Ureter (tissue), 1 donor: ENCODE data around the gene LRRC58. TPM values are rescaled to one million over a fixed set of nuclear protein-coding genes. Genes with fewer than 3 reads are reported as not detected.
"Not testable (repeated sequence)": the region's sequence is repeated elsewhere in the genome, so short reads cannot be mapped to it uniquely, and the experiment has no call there.

ENCODE experiments used
- DNase-seq: peaks from one replicate; pipeline ENCODE4 v3.0.0-alpha.2; 2020; ENCODE audit warnings: low spot score
- total RNA-seq: library from RNA; stranded (reverse); gene quantifications from one replicate; pipeline ENCODE4 v1.2.4, GENCODE V29; 2023
- donor health status: DM: yes; HTN: yes; CAD: no.

The LRRC58 gene
- total RNA-seq, 1 donor from 2014 or later, result 22.3 TPM

DNA sequence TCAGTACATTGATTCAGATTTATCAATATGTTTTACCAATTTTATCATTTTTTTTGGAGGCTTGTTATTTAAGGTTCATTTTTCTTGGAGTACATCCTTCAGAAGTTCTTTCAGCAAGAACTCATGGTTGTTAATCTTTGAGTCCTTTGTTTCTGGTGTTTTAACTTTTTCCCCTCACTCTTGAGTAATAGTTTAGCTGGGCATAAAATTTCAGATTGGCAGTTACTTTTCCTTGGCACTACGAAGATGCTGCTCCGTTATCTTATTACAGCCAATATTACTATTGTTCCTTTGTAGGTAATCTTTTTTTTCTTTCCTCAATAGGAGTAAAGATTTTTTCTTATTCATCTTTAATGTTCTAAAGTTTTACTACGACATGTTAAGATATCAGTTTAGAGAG, 9.8 kb downstream of the LRRC58 start:
- DNase-seq, result no peak

DNA sequence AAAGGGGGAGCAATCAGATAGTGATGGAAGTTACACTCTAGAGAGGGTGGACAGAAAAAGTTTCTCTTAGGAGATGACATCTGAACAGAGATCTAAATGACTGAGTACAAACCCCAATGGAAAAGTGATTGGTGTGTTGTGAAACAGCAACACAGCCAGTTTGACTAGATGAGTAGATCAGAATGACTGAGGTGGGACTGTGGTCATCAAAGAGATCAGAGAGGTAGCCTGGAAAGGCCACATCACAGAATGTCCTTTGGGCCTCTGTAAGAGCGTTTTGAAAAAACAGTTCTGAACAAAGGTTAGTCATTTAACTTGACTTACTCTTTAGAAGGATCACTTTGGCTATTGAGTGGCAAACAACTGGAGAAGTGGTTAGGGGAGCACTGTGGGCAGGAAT, 10.6 kb downstream of the LRRC58 start:
- no peak for DNase-seq

DNA sequence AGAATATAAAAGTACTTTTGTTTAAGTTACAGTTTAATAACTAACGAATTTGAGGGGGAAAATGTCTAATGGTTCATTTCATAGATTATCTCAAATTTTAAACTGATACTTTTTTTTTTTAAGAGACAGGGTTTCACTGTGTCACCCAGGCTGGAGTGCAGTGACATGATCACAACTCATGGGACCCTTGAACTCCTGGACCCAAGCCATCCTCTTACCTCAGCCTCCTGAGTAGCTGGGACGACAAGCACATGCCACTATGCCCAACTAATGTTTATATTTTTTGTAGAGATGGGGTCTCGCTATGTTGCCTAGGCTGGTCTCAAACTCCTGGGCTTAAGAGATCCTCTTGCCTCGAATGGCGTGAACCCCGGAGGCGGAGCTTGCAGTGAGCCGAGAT, 16.5 kb downstream of the LRRC58 start:
- DNase-seq, result no peak

DNA sequence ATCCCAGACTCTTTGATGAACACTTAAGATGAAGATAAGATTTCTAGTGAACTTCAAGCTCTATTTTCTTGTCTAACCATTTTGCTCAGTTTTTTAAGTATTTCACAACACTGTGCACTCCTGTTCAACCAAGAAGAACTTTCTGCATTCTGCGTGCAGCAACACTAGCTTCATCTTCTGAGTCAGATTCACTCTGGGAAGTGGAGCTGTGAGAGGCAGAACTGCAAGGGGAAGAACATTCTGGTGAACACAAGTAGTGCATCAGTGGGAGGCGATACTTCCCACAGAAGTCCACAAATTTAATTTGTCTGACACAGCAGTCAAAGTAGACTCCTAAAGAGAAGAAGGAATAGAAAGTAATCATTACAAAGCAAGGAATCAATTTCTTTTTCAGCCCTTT, 18.1 kb downstream of the LRRC58 start:
- DNase-seq, result no peak

DNA sequence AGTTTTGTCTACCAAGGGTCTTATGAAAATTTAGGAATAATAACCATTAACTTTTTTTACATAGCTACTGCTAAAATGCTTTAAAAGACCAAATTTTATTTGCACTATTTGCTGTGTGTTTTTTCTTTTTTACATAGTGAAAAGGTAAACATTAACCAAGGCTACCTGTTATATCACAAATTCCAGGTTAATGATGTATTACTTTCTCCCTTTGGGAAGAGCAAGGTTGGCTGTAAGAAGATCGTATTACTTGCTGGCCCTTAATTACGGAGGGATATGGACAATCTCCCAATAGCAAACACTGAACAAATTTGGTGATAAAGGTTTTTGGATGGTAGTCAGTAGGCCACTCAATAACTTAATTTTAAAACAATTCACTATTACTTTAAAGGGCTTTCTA, 22.4 kb downstream of the LRRC58 start:
- no peak for DNase-seq

DNA sequence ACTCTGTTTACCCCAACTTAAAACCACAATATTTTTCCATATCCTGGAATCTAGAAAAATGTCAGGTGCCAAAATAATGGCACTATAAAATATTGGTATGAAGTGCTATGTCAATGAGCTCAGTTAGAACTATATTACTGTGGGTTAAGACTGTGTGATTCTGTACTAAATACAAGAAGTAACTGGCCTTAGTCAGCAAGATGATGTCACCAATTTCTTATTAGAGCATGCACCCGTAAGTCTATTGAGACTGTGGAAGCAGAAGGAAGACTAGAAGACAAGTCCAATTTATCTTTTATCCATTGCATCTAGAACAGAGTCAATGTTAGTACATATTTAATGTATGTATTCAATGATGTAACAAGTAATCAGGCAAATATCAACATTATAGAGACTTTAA, 25.0 kb downstream of the LRRC58 start:
- DNase-seq, result no peak

DNA sequence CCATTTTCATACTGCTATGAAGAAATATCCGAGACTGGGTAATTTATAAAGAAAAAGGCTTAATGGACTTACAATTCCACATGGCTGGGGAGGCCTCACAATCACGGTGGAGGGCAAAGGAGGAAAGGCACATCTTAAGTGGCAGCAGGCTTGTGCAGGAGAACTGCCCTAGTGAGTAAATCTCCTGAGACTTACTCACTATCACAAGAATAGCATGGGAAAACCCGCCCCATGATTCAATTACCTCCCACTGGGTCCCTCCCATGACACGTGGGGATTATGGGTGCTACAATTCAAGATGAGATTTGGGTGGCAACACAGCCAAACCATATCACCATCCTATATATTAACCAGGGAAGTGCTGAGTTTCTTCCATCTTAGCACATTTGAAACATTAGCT, 25.4 kb downstream of the LRRC58 start:
- not testable (repeated sequence) for DNase-seq

DNA sequence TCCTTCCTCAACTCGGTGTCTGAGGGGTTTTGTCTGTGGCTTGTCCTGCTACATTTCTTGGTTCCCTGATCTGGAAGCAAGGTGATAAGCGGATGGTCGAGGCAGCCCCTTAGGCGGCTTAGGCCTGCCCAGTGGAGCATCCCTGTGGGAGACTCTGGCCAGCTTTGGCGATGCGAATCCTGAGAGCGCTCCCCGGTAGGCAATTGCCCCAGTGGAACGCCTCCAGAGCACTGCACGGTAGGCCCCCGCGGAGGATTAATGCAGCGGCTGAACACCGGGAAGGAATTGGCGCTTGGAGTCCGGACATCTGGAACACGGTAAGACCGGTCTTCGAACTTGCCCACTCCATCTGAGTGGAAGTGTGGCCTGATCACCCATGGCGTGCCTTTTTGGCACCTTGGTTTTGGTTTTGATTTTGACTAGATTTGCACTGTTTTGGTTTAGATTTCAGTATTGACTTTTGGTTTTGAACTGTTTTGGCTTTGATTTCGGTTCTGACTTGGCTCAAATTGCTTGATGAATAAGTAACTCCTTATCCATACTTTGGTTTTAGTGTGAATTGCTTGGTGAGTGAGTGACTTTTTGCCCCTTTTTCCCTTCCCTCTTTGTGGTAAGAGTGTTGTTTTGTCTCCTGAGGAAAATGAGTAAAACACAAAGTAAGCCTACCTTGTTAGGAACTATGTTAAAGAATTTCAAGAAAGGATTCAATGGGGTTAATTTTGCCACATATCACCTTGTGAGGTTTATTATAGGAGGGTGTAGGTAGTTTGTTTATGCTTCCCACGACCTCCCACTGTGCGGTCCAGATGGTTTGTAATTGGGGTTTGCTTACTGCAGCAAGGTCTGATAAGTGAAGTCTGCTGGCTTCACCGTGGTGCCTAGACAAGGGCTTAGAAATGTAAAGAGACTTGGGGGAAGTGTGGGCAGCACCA, 37.0 kb downstream of the LRRC58 start:
- no peak for DNase-seq

DNA sequence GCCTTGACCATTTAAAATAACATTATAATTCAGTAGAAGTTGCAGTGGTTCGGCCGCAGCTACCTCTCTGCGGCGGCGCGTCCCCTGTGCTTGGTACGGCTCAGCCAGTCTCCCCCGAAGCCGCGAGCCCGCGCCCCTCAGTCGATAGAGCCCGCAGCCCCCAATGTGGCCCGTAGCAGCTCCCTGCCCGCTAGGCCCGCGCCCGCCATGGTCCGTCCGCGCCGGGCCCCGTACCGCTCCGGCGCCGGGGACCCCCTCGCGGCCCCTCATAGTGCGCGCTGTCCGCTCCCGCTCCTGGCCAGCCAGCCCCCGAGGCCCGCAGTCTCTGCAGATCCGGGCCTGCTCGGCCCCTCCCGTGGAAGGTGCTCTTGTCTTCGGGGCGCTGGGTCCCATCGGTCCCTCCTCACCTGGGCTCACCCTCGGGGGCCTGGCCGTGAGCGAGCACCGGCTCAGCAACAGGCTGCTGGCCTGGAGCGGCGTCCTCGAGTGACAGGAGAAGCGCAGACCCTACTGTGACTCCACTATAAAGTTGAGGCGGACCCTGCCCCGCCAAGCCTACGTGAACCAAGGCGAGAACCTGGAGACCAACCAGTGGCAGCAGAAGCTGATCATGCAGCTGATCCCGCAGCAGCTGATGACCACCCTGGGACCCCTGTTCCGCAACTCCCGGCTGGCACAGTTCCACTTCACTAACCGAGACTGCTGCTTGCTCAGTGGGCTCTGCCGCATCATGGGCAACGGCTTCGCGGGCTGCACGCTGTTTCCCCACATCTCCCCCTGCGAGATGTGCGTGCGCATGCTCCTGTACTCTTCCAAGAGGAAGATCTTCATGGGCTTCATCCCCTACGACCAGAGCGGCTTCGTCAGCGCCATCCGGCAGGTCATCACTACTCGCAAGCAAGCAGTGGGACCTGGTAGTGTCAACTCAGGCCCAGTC, 42.4 kb downstream of the LRRC58 start:
- no peak for DNase-seq

DNA sequence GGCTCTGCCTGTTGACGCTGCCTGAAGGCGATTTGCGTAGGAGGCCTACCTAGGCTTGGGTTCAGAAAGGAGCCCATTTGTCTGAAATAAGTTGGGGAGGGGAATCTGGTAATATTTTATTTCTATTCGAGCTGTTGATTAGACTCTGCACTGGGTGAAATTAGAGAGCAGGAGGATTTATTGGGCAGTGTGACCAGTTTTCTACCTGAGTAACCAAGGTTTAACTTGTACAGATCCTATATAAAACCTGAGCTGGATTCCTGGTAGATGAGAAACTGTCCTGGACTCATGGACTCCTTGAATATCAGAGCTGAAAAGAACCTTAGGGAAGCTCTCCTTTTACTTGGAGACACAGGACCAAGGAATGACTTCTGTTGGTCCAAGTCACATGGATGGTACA, 44.5 kb downstream of the LRRC58 start:
- DNase-seq, result no peak

DNA sequence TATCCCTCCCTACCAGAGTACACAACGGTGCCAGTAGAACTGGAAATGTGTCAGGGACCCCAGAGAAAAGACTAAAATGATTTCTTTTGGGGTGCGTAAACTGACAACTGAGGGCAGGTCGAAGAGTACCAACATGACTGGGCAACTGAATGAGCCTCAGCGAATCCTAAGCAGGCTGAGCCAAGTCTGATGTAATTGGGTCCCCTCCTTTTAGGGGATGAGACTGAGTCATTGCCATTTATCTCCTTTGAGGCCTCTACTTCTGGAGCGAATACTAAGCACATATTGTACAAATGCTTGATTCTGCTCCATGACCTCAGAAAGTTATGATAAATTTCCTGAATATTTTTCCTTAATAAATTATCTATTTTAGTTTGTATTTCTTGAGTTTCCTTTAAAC, 46.8 kb downstream of the LRRC58 start:
- no peak for DNase-seq

DNA sequence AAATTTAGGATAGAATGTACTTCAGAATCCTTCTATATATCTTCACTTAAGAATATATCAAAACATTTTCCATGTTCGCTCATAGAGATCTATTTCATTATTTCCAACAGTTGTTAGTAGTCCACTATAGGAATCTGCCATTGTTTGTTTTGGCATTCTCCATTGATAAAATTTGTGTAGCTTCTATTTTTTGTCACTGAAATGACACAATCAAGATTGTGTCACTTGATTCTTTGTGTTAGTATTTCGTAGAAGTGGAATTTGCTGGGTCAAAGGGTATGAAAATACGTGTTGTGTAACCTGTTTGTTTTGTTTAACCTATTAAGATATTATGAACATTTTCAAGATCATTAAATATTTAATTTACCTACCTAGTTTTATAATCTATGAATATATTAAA, 48.2 kb downstream of the LRRC58 start:
- DNase-seq, result no peak

DNA sequence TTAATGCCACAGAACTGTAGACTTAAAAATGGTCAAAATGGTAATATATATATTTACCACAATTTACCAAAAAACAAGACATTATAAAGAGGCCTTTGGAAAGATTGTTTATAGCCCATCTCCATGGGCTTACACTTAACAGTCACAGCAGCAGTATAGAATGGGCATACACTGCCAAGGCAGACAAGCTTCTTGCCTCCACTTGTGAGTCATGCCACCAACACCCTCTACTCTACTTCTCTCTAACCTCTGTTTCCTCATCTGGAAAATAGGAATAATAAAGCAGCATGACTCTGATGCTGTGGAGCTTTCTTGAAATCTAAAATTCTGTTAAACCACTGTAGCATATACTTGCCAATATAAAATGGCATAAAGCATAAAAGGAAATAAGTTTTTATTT, 49.8 kb downstream of the LRRC58 start:
- DNase-seq, result no peak

DNA sequence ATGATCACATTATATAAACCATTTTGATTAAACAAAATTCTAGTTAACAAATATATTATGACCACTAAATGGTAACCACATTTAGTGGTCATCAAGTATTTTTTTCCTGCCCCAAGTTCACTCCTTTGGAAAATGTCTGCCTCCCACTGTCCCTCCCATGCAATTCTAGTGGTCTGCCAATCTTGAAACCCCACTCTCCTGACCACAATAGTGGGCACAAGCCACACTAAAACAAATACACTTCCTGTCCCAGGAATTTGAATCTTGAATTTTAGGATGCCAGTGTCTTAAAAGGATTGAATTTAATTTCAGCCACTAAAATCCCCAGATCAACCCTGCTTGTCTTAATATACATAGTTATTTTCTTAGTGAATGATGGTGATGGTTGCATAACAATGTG, 50.2 kb downstream of the LRRC58 start:
- DNase-seq, result no peak

DNA sequence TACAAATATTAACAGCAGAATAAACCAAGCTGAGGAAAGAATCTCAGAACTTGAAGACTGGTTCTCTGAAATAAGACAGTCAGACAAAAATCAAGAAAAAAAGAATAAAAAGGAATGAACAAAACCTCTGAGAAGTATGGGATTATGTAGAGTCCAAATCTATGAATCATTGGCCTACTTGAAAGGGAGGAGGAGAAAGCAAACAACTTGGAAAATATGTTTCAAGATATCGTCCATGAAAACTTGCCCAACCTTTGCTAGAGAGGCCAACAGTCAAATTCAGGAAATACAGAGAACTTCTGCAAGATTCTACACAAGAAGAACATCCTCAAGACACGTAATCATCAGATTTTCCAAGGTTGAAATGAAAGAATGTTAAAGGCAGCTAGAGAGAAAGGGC, 57.6 kb downstream of the LRRC58 start:
- DNase-seq, result not testable (repeated sequence)

DNA sequence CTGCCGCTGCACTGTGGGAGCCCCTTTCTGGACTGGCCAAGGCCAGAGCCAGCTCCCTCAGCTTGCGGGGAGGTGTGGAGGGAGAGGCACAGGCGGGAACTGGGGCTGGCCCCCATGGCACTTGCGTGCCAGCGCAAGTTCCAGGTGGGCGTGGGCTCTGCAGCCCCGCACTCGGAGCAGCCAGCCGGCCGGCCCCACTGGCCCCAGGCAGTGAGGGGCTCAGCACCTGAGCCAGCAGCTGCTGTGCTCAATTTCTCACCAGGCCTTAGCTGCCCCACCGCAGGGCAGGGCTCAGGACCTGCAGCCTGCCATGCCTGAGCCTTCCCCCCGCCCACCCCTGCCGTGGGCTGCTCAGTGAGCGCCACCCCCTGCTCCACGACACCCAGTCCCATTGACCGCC, 59.5 kb downstream of the LRRC58 start:
- no peak for DNase-seq

DNA sequence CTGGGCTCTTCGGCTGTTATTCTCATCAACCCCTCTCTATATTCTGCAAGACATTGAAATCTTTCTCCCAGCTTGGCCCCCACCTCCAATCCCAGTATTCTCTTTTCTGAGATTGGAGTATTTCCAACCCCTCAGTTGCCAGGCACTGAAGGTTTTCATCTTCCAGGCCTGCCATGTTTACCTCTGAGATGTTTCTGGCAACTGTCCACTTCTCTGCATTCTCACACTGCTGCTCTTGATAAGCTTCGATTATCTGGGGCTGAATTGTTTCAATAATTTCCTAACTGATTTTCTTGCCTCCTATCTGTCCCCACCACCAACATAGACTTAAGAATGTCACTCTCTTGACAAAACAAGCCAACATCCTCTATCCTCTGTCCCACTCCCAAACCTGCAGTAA, 62.7 kb downstream of the LRRC58 start:
- DNase-seq, result no peak

DNA sequence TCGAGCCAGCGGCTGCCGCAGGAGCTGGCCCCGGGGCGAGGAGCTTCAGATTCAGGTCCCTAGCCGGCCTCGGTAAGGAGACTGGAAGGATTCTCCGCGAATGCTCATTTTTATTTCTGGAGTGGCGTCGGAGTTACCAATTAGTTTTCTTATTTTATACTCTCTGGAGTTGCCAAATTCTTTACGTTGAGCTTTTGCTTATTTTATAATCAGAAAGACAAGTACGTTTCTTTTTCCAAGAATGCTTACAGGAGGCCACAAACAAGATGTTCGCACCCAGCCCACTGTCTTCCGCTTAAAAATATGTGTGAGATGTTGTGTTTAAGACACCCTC, 63.7 kb downstream of the LRRC58 start:
- no peak for DNase-seq

DNA sequence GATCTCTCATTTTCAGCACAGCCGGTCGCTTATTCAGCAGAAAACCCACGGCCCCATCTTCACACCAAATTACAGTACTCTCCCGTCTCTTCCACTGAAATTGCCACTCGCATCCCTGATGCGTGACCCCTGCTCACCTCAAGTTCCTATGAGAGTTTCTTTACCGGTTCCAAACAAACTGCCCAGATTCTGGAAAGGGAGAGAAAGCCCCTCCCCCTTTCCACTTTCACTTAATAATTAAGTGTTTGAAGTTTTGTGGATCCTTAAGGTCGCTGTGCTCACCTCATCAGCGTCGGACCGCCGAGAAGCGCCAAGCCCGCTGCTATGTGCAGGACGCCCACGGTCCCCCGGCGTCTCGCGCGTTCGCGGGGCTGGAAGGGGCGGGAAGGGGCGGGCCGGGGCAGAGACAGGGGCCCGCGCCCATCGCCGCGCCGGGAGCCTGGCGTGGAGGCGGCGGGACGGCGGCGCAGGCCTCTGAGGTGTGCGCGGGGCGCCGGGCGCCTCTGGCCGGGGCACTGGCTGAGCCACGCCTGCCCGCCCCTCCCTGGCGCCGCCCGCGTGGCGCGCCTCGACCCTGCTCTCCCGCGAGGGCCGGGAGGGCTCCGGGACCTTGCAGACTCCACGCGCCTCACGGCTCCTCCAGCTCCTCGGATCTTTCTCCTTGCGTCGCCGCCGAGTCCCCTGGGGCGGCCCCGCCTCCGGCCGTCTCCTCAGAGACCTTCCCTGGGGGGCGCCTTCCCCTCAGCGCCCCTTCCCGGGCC, 64.2 kb downstream of the LRRC58 start, which contains the start of gene GPR156:
TSS of gene GPR156 (minus strand) at position 476 of the 761 bp plus-strand sequence. CDS start 41,124 bp downstream, outside the sequence.
- no peak for DNase-seq

DNA sequence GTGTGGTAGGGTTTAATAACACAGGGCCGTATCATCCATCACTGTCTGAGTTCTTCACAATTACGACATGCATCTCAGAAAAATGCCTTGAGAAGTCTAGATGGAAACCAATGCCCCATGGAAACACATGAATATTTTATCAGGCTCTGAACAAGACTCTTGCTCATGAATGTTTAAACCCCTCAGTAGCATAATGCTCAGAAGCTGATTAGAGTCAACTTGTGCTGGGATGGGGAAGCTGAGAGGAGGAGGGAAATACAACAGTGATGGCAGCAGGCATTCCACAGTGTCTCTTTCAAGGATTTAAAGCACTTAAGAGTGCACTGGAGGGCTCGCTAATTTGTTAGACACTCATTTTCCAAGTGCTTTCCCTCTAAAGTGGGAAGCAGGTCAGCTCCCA, 67.9 kb downstream of the LRRC58 start:
- no peak for DNase-seq

DNA sequence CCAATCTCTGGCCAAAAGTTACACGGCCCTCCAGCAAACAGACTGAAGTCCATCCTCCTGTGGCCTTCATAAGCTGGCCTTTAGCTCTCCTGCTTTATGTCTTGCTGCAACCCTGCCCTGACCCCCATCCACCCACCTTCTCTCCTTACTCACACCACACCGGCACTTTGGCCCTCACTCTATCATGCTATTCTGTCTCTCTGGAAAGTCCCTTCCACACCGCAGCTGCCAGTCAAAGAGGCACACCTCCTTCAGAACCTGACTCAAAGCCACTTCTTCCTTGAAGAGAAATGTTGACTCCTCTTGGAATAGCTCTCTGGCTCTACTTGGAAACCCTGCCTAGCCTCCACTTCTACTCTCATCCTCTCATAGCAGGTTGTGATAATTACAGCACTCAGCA, 68.6 kb downstream of the LRRC58 start:
- DNase-seq, result no peak

DNA sequence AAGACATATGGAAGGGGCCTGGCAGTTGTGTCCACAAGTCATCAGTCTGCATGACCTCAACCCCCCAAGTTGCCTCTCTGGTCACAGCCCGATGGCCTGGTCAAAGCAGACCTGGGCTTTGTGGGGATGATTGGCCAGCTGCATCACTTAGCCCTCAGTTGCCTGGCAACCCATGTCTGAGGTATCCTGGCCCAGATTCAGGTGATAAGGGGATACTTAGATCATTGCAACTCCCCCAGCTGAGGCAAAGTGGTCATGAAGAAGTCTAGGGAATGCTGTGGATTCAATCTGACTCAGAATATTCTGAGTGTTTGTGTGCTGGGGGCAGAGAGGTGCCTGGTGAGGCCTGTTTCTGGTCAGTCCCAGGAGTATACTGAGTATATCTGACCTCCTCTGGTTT, 69.1 kb downstream of the LRRC58 start:
- no peak for DNase-seq
